Diencephalon (tissue), 1 donor: ENCODE results near the gene TMBIM4. TPM values are rescaled to one million over a fixed set of nuclear protein-coding genes. Genes with fewer than 3 reads are reported as not detected.

Source experiments
- total RNA-seq: library from RNA; depleted of rRNA; stranded (reverse); fragments of >200 nt; gene quantifications from one replicate; pipeline ENCODE4 v1.2.3, GENCODE V29; 2014

Gene TMBIM4, protein sequence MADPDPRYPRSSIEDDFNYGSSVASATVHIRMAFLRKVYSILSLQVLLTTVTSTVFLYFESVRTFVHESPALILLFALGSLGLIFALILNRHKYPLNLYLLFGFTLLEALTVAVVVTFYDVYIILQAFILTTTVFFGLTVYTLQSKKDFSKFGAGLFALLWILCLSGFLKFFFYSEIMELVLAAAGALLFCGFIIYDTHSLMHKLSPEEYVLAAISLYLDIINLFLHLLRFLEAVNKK
- 37.1 TPM for total RNA-seq

DNA sequence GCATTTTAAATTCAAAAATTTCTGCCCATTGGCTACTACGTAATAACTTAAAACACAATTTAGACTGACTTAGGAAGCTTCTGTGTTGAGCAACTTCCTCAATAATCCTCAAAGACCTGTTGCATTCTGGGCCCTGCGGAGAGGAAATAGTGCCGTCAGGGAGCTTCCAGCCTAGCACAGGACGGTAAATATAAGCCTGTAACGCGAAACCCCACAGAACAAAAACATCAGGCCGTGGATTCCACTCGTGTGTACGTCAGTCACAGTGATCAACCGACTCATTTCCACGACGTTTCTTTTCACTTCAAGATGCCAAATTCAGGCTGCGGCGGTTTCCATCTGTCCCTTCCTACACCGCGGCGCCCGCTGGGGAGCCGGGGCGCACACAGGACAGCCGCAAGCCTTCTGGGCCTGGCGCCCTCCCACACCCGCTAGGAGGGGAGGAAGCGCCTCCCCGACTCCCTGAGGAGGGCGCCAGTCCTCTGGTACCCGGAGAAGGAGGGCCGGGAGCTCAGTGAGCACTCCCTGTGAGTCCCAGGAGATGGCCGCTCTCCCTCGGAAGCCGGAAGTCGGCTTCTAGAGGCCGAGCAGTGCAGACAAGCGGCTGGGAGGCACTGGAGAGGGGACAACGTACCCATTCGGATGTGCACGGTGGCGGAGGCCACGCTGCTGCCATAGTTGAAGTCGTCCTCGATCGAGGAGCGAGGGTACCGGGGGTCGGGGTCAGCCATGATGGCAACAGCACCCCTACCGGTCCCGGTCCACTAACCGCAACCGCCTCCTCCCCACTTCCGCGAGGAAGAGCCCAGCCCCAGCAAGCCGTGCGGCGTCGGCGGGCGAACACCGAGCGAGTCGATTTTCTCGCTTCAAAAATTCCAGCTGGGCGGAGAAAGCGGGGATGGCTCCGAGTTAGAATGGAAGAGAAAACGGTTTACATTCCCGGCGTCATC, at the start of gene TMBIM4:
Gene TMBIM4 (minus strand): TSS at position 776 of the 950 bp plus-strand sequence. CDS start 45 bp downstream, at position 731.

GRCh38 chr12:66188584-66189485, 19.0 kb upstream of the TMBIM4 start, which contains the start of gene IRAK3:
TSS of gene IRAK3 (plus strand) at chr12:66189214. CDS start at chr12:66189300, 86 bp downstream.

GRCh38 chr12:66130267-66131066, 39.3 kb downstream of the TMBIM4 start, which contains the start of gene LLPH:
TSS of gene LLPH (minus strand) at chr12:66130750. CDS start at chr12:66129106, 1,644 bp downstream.

Other genes with a start within 250 kb of the TMBIM4 start
- gene LLPH, start 39.2 kb downstream of the TMBIM4 start, total RNA-seq, result 7.2 TPM
- 4.4 TPM for gene IRAK3, start 19.2 kb upstream of the TMBIM4 start, total RNA-seq
- gene HELB, start 132.5 kb upstream of the TMBIM4 start, total RNA-seq, result 6.0 TPM